Measurements from ENCODE around the gene HS3ST4.

The HS3ST4 gene

GRCh38 chr16:25691519-25692091 is at the start of gene HS3ST4:
Gene HS3ST4 (plus strand): TSS chr16:25691959.
- H3K4me1 ChIP-seq (ENCODE audit: low read depth, poor library complexity, severe bottlenecking), result no peaks in the 10 kb centered on the region
- no peak within 1 kb of the TSS for H3K4me3 ChIP-seq (IDR thresholded peaks at IDR 0.05; ENCODE audit: insufficient read depth, low read depth, low read length)
- H3K27me3 ChIP-seq (ENCODE audit: insufficient read depth, low read depth), result no peaks in the 10 kb centered on the region
- TF ChIP-seq, protein P1, sequence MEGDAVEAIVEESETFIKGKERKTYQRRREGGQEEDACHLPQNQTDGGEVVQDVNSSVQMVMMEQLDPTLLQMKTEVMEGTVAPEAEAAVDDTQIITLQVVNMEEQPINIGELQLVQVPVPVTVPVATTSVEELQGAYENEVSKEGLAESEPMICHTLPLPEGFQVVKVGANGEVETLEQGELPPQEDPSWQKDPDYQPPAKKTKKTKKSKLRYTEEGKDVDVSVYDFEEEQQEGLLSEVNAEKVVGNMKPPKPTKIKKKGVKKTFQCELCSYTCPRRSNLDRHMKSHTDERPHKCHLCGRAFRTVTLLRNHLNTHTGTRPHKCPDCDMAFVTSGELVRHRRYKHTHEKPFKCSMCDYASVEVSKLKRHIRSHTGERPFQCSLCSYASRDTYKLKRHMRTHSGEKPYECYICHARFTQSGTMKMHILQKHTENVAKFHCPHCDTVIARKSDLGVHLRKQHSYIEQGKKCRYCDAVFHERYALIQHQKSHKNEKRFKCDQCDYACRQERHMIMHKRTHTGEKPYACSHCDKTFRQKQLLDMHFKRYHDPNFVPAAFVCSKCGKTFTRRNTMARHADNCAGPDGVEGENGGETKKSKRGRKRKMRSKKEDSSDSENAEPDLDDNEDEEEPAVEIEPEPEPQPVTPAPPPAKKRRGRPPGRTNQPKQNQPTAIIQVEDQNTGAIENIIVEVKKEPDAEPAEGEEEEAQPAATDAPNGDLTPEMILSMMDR (conservative IDR thresholded peaks at IDR 0.05; ENCODE audit: low read depth, low read length), result no peak
- H3K27ac ChIP-seq, result no peak within 1 kb of the TSS
- H3K79me2 ChIP-seq (ENCODE audit: insufficient read depth, low read depth), result no peaks in the 10 kb centered on the region
- no peak within 1 kb of the TSS for H3K4me2 ChIP-seq
- no peak within 1 kb of the TSS for H3K9ac ChIP-seq
- no peaks in the 10 kb centered on the region for H3K36me3 ChIP-seq (ENCODE audit: insufficient read depth)
- no peak within 1 kb of the TSS; the same call in 1 of the 2 replicates for H2AFZ ChIP-seq (ENCODE audit: low read depth)
- no peaks in the 10 kb centered on the region for H4K20me1 ChIP-seq (ENCODE audit: insufficient read depth)

GRCh38 chr16:25643633-25644032 is 48.1 kb upstream of the HS3ST4 start:
- H3K4me1 ChIP-seq (ENCODE audit: low read depth, poor library complexity, severe bottlenecking), result no peaks in the 10 kb centered on the region
- H3K4me3 ChIP-seq (IDR thresholded peaks at IDR 0.05; ENCODE audit: insufficient read depth, low read depth, low read length), result no peak overlapping the region
- H3K4me2 ChIP-seq, result no peak overlapping the region
- H3K79me2 ChIP-seq (ENCODE audit: insufficient read depth, low read depth), result no peaks in the 10 kb centered on the region
- H3K27me3 ChIP-seq (ENCODE audit: insufficient read depth, low read depth), result no peaks in the 10 kb centered on the region
- H4K20me1 ChIP-seq (ENCODE audit: insufficient read depth), result no peaks in the 10 kb centered on the region
- H3K27ac ChIP-seq, result no peak overlapping the region
- H2AFZ ChIP-seq (ENCODE audit: low read depth), result no peak overlapping the region
- no peak overlapping the region for H3K9ac ChIP-seq
- H3K36me3 ChIP-seq (ENCODE audit: insufficient read depth), result no peaks in the 10 kb centered on the region; the same call in 1 of the 2 replicates
- TF ChIP-seq, protein P1 (conservative IDR thresholded peaks at IDR 0.05; ENCODE audit: low read depth, low read length), result no peak

GRCh38 chr16:25656639-25657038 is 35.1 kb upstream of the HS3ST4 start:
- Histone ChIP-seq H3K4me2 (no peak overlapping the region), H2AFZ (ENCODE audit: low read depth) (no peak overlapping the region), H3K36me3 (ENCODE audit: insufficient read depth) (no peaks in the 10 kb centered on the region), H3K79me2 (ENCODE audit: insufficient read depth, low read depth) (no peaks in the 10 kb centered on the region), H3K4me3 (IDR thresholded peaks at IDR 0.05; ENCODE audit: insufficient read depth, low read depth, low read length) (no peak overlapping the region), H3K9ac (no peak overlapping the region), H3K27ac (no peak overlapping the region), H4K20me1 (ENCODE audit: insufficient read depth) (no peaks in the 10 kb centered on the region), H3K4me1 (ENCODE audit: low read depth, poor library complexity, severe bottlenecking) (no peaks in the 10 kb centered on the region), H3K27me3 (ENCODE audit: insufficient read depth, low read depth) (no peaks in the 10 kb centered on the region)
- TF ChIP-seq, protein P1 (conservative IDR thresholded peaks at IDR 0.05; ENCODE audit: low read depth, low read length), result no peak

DNA sequence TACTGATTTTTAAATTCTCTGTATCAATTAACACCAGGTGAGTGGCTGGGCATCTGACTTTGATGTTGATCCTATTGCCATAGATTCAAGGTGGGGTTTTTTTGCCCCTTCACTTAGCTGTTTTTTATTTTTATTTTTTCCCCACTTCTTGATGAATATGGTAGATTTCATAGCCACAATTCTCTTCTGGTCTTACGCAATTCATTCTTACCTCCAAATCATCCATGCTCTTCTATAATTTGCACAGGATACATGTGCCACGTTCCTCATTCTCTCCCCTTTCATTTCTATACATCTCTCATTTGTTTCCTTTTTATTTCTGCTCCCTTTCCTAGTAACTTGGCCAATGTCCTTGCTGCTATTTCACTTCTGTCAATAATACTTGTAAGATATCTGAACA is 14.9 kb upstream of the HS3ST4 start:
- Histone ChIP-seq H3K36me3 (ENCODE audit: insufficient read depth) (no peaks in the 10 kb centered on the region), H3K27ac (no peak overlapping the region), H3K4me3 (IDR thresholded peaks at IDR 0.05; ENCODE audit: insufficient read depth, low read depth, low read length) (no peak overlapping the region), H3K4me1 (ENCODE audit: low read depth, poor library complexity, severe bottlenecking) (no peaks in the 10 kb centered on the region), H3K9ac (no peak overlapping the region), H3K4me2 (no peak overlapping the region), H2AFZ (ENCODE audit: low read depth) (no peak overlapping the region), H3K79me2 (ENCODE audit: insufficient read depth, low read depth) (no peaks in the 10 kb centered on the region), H4K20me1 (ENCODE audit: insufficient read depth) (no peaks in the 10 kb centered on the region), H3K27me3 (ENCODE audit: insufficient read depth, low read depth) (no peaks in the 10 kb centered on the region)
- TF ChIP-seq, protein P1 (conservative IDR thresholded peaks at IDR 0.05; ENCODE audit: low read depth, low read length), result no peak
